ENCODE results near the gene ACE.

The ACE gene

DNA sequence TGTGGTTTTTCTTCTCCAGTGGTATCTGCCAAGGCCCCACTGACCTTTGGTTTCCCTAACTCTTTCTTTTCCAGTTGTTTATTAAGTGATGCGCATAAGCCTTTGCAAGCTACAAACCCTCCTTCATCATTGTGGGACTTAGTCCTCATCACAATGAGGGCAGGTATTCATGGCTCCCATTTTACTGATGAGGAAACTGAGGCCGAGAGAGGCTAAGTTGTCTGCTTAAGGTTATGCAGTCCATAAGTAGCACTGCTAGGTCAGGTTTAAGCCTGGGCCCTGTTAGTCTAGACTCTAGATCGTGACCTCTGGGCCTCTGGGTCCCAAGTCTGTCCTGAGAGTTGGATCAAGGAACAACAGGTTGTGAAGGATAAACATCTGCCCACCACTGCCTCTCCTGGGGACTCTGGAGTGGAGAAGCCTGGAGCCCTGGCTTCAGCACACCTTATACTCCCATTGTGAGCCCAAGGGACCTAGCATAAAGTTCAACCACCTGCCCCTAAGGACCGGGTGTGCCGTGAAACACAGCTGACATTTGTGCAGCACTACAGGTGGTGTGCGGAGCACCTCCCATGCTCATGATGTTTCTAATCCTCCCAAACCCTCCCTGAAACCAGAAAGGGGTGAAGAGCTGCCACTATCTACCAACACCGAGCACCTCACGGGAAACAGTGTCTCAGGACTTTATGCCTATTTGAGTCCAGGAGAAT is 41.1 kb downstream of the ACE start:
- DNase-seq, result no peak

- no peak for DNase-seq
These were observed 42.4 kb downstream of the ACE start for GRCh38 chr17:63519116-63519881.

DNA sequence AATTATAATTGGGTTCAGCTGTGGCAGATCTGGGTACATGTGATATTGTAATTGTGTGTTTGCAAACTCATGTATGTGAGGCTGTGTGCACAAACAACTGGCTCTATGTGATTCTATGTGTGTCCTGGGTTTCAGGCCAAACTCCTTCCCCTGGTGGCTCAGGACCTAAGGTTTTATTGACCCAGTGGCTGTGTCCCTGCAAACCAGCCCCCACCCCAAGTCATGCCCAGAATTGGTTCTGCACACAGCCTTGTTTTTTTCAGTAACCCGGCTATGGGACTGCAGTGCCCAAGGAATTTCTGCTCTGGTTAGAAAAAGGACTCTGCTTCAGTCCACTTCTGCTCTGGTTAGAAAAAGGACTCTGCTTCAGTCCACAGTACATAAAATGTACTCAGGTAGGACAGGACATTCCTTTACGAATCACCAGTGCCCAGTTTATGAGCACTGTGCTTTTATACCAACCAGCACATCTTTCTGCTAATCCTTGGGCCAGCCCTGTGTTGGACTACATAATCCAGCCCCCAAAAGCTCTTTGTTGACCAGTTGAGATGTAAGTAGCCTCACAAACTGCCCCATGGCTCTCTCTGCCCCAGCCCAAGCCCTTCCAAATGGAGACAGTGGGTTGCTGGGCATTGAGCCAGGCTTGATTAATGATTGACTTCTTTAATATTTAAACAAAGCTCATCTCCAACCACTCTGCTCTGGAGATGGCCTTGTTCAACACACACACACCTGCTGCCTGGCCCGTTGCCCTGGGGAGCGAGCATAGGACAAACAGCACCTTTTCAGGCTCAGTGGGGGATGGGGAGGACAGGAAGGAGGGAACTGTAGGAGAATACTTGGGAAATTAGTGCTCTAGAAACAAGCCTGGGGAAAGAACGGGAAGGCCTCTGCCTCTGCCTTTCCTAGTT is 43.4 kb downstream of the ACE start:
- no peak for DNase-seq

DNA sequence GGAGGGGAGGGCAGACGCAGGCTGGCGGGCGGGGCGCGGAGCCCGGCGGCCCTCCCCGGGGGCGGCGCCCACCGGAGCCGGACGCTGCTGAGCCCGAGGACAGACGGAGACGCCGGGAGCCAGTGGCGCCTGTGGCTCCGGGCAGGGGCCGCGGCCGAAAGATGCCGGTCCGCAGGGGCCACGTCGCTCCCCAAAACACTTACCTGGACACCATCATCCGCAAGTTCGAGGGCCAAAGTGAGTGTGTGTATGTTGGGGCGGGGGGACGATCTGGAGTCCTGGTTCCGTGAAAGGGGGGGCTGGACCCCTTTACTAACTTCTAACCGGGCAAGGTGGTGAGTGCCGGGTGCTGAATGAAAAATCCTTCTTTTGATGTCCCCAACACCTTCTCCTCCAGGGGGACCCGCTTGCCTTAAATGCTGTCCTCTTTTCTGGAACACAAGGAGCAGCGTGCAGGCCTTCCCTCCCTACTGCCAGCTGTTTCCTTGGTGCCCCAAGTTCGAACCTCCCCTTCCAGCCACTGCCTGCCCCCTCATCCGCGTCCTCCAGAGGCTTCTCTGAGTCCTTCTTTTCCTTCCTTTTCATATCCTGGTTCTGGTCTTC is 46.5 kb downstream of the ACE start, which contains the start of gene KCNH6:
Gene KCNH6 (plus strand): TSS at position 106 of the 603 bp plus-strand sequence. CDS start 56 bp downstream, at position 162.
- DNase-seq, result no peak

- DNase-seq, result no peak
These were observed 47.2 kb downstream of the ACE start for GRCh38 chr17:63524051-63524450.

GRCh38 chr17:63525190-63525946 is 48.5 kb downstream of the ACE start:
- no peak for DNase-seq

- DNase-seq, result no peak
These were observed 50.0 kb downstream of the ACE start for GRCh38 chr17:63526861-63527260.

DNA sequence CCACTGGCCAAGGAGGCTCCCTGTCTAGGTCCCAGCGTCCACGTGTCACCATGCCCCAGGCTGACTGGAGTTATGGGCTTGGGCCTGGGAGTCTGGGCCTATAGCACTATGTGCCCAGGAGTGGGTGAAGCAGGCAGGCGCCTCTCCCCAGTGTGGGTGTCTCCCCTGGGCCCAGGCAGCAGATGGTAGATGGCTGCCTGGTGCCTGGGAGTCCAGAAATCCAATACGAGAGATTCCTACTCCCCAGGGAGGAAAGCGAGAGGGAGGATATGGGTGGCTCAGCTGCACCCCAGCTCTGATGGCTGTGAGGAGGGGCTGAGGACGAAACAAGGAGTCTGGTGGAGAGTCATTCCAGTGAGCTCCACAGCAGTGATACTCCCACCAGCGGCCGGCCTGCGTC is 51.3 kb downstream of the ACE start:
- DNase-seq, result no peak

- no peak for DNase-seq
These were observed 53.1 kb downstream of the ACE start for GRCh38 chr17:63529711-63530556.

DNA sequence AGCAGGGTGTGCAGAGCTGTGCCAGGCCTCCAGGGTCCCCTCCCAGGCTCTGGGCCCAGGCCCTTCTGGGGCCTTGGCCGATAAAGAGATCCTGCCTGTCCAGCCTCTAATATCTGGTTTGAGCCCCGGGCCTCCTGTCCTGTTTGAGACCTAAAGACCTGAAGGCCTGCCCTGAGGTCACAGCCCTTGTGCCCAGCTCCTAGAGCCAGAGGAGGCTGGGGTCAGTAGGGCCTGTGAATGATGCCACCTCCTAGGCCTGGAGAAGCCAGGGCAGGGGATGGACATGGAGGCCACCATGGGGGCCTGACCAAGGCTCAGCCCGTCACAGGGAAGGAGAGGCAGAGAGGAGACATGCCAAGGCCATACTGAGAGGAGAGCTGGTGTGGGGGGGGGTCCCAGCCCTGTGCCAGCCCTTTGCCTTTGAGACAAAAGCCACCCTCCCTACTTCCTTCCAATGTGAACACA is 53.7 kb downstream of the ACE start:
- DNase-seq, result no peak

DNA sequence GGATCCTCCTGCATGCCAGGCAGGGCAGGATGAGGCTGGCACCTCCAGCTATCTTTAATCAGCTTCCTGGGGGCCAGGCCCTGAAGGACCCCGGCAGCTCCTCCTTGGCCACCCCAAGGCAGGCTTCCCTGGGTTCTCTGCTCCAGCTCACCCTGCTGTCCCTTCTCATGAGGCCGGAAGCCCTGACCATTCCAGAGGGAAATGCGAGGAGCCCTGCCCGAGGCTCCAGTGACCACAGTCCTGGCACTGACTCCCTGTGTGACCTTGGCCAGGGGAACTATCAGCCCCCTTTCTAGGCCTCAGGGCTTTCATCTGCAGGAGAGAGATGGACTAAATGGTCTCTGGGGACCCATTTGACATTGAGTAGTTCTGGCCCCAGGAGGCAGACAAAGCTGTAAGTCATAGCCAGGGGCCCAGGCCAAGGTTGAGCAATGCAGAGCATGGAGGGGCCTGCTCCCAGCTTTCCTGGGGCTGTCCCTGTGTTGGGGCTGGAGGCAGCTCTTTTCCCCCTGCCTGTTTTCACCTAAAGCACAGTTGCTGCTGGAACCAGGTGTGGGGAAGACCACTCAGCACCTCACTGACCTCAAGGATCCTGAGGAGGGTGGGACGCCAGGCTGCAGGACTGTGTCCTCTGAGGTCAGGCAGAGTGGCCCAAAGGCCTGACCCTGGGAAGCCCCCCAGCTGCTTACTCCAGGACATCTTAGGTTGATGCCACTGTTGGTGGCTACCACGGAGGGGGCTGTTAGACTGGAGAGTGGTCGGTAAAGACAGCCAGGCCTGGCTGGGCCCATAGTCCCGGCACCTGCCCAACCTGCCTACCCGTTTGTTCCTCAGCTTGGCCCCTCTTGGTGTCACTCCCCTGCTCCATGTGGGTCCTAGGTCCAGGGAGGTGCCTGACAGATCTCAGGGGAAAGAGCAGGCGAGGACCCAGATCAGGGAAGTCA is 54.4 kb downstream of the ACE start:
- no peak for DNase-seq

- no peak for DNase-seq
These were observed 56.7 kb downstream of the ACE start for GRCh38 chr17:63533433-63534077.

DNA sequence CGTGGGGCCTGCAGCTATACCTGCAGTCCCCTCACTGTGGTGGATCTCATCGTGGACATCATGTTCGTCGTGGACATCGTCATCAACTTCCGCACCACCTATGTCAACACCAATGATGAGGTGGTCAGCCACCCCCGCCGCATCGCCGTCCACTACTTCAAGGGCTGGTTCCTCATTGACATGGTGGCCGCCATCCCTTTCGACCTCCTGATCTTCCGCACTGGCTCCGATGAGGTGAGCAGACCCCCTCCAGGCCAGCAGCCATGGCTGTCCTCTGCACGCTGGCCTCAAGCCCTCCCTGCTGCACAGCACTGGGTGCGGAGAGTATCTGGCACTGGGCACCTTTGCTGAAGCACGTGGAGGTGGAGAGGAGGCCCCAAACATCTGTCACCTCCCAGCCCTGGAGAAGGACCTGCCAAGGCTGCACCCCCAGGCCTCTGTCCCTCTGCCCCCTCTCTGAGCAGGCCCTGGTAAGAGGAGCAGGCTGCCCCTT is 57.3 kb downstream of the ACE start:
- no peak for DNase-seq

DNA sequence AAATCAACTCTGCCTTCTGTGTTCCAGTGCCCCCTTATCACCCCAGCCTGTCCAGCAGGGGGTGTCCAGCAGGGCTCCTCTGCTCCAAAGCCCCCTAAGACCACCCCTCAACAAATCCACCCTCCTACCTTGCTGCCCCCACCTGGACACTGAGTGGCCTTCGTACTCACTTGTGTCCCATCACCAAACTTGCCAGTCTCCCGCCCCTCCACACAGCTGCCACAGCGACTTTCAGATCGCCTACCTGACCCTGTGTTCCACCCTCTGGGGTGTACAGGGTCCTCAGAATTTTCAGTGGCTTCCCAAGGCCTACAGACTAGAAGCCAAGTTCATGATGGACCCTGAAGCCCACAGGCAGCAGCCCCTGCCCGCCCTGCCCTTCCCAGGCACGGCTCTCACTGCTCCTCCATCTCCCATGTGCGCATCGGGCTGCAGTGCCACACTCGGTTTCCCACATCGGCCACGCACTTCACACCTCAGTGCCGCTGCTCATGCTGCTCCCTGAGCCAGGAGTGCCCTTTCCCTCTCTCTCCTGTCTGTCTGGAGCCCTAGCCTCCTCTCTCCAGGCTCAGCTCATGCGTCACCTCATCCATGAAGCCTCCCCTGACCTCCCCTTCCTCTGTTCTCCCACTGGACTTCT is 58.1 kb downstream of the ACE start:
- DNase-seq, result no peak

GRCh38 chr17:63535640-63536039 is 58.8 kb downstream of the ACE start:
- DNase-seq, result no peak

GRCh38 chr17:63537001-63537400 is 60.1 kb downstream of the ACE start:
- DNase-seq, result no peak

- DNase-seq, result no peak
These were observed 61.3 kb downstream of the ACE start for GRCh38 chr17:63537991-63538692.
